GM12874 (cell line): ENCODE results near the gene SNTB2.

ENCODE experiments used
- TF ChIP-seq, protein P1 (sequence below): IDR thresholded peaks from 2 replicates; pipeline ENCODE4 v1.5.1; 2011; ENCODE audit warnings: low read depth, mild to moderate bottlenecking, control low read depth, low read length, moderate library complexity; ENCODE audit not compliant: insufficient read depth

SNTB2 gene

DNA sequence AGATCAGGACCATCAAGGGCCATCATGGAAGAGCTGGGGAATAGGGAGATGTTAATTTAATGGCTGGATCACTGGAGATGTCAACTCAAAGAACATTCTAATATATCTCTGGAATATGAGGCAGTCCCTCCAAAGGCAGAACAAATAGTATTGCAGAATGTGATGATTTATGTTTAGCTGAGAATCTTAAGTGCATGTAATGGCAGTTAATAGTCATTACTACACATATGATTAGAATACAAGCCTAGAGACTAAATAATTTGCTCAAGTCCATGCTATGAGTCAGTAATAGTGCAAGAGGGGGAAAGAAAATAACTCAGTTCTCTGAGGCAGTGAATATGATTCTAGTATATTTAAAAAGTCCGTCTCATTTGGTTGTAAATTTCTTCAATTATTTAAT is 32.3 kb downstream of the SNTB2 start:
- TF ChIP-seq, protein P1, sequence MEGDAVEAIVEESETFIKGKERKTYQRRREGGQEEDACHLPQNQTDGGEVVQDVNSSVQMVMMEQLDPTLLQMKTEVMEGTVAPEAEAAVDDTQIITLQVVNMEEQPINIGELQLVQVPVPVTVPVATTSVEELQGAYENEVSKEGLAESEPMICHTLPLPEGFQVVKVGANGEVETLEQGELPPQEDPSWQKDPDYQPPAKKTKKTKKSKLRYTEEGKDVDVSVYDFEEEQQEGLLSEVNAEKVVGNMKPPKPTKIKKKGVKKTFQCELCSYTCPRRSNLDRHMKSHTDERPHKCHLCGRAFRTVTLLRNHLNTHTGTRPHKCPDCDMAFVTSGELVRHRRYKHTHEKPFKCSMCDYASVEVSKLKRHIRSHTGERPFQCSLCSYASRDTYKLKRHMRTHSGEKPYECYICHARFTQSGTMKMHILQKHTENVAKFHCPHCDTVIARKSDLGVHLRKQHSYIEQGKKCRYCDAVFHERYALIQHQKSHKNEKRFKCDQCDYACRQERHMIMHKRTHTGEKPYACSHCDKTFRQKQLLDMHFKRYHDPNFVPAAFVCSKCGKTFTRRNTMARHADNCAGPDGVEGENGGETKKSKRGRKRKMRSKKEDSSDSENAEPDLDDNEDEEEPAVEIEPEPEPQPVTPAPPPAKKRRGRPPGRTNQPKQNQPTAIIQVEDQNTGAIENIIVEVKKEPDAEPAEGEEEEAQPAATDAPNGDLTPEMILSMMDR = no peak

- TF ChIP-seq, protein P1 = no peak
These were observed 36.9 kb downstream of the SNTB2 start for GRCh38 chr16:69223882-69224281.

GRCh38 chr16:69225121-69225520 is 38.2 kb downstream of the SNTB2 start:
- TF ChIP-seq, protein P1 = no peak

DNA sequence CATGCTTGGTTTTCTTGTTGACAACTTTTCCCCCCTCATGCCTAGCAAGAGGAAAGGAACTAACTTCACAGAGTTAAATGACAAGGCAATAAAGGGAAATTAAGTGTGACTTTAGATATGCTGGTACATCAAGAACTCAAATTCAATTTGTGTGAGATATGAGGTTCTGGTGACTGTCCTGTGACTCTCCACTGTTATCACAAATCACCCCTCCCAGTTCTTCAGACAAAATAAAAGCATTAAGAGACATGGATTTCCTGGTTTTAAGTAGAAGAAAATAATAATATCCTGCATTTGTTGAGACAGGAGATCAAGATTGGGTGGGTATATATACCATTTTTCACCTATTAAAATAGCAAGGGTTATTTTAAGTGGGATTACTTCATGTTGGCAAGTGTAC is 46.2 kb downstream of the SNTB2 start:
- TF ChIP-seq, protein P1 = no peak

GRCh38 chr16:69234460-69234859 is 47.5 kb downstream of the SNTB2 start:
- TF ChIP-seq, protein P1 = no peak

- TF ChIP-seq, protein P1 = no peak
These were observed 49.4 kb downstream of the SNTB2 start for GRCh38 chr16:69236319-69236718.

DNA sequence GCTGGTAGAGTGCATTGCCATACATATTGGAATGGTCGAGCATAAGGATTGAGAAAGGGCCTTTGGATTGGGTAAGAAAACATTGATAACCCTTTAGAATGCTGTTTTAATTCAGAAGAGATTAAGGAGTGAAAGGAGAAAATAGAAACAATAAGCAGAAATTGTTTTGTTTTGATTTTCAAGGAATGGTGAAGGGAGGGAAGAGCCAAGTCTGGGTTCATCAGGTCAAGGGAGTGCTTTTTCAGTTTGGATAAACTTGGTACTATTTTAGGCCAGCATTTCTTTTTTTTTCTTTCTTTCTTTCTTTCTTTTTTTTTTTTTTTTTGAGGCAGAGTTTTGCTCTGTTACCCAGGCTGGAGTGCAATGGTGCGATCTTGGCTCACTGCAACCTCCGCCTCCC is 50.3 kb downstream of the SNTB2 start:
- TF ChIP-seq, protein P1 = no peak

DNA sequence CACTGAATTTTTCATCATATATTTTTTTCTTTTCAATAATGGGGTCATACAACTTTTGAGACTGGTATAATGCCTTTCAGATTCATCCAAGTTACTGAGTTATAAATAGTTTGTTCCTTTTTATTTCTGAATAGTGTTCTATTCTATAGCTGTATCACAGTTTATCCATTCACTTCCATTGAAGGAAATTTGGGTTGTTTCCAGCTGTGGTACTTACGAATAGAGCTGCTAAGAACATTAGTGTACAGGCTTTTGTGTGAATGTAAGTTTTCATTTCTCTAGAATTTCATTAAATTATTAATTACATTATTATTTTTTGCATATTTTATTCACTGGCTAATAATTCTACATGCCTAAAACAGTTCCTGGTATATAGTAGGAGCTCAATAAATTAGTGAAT is 52.9 kb downstream of the SNTB2 start:
- TF ChIP-seq, protein P1 = no peak
